Right lobe of liver (tissue), 6 donors: ENCODE measurements around the gene COL4A1. TPM values are rescaled to one million over a fixed set of nuclear protein-coding genes. Genes with fewer than 3 reads are reported as not detected.

ENCODE experiments used
- ATAC-seq, 4 donors: fragments of 200-7000 bp; cut with Tn5 transposase; one replicate each; pipeline ENCODE4 v1.9.1; 2020; ENCODE audit warnings: mild to moderate bottlenecking in 4 of 4, moderate library complexity in 4 of 4
- DNase-seq, 3 donors: peaks; one replicate each; pipeline ENCODE4 v3.0.0-alpha.2; 2020
- H3K27ac ChIP-seq, 3 donors: fragments of 200-600 bp; one replicate each; pipeline ENCODE4 v1.8.0; 2022
- H3K27me3 ChIP-seq, 2 donors: fragments of 200-600 bp; one replicate each; pipeline ENCODE4 v1.8.0; 2022
- H3K36me3 ChIP-seq, 4 donors: fragments of 200-600 bp; sonication (generic) in 1 of 4; one replicate each; pipeline versions ENCODE4 v1.5.1 to v1.8.0; 2017 to 2022; ENCODE audit warnings: control low read depth in 1 of 4
- H3K4me1 ChIP-seq, 4 donors: fragments of 200-600 bp; sonication (generic) in 1 of 4; one replicate each; pipeline versions ENCODE4 v1.5.1 to v1.8.0; 2017 to 2022; ENCODE audit warnings: control low read depth in 1 of 4
- H3K4me3 ChIP-seq, 3 donors: fragments of 200-600 bp; one replicate each; pipeline ENCODE4 v1.8.0; 2022
- H3K9me3 ChIP-seq, 4 donors: fragments of 200-600 bp; sonication (generic) in 1 of 4; one replicate each; pipeline versions ENCODE4 v1.5.1 to v1.8.0; 2017 to 2022; ENCODE audit warnings: control low read depth in 1 of 4
- CTCF ChIP-seq, 4 donors: fragments of 200-600 bp in 3 of 4; fragments of 450-650 bp in 1 of 4; IDR thresholded peaks; one replicate each; pipeline versions ENCODE4 v1.5.1 to v1.8.0; 2016 to 2022; ENCODE audit warnings: antibody characterized with exemption in 4 of 4, mild to moderate bottlenecking in 2 of 4
- POLR2A ChIP-seq: fragments of 450-650 bp; IDR thresholded peaks from one replicate; pipeline ENCODE4 v1.6.1; 2017; ENCODE audit warnings: antibody characterized with exemption, mild to moderate bottlenecking
- WGBS: methylation state at CpG from one replicate; pipeline ENCODE4 v1.1.6; 2018; ENCODE audit warnings: low coverage, low lambda C conversion rate; ENCODE audit not compliant: insufficient coverage; ENCODE audit errors: missing lambda C conversion rate; 5-methylcytosine and 5-hydroxymethylcytosine counted together
- intact Hi-C, 2 donors: fragments of 100-400 bp; cut with DNase I; formaldehyde crosslinking; loops; one replicate each; pipeline versions ENCODE4 v1.11.2 to v1.14.1; 2022
- total RNA-seq, 6 experiments: library from RNA; depleted of rRNA in 2 of 6; stranded (reverse); fragments of >200 nt in 2 of 6; fragmentation: NEBNext Ultra II Directional in 3 of 6; extraction: Animal tissue kit (Norgen Biotek cat#: 25700) in 3 of 6; gene quantifications; one replicate each; pipeline versions ENCODE4 v1.1.0 to v1.2.4, GENCODE V29; 2016 to 2023
- donor health status: DM: no; HTN: yes; CAD: no.
- donor health status: DM: no; HTN: no; CAD: no.
- donor health status: DM: no; HTN: no; CAD: no.
- donor health status: DM: no; HTN: yes; CAD: no.
- donor health status: DM: no; HTN: yes; CAD: no.

Gene COL4A1
- total RNA-seq, 6 experiments from 2014 or later: 8.0 to 89.8 (median 41.1) TPM

- Histone ChIP-seq H3K27ac (peak overlapping the region in 1 of 3 donors; percentile 29), H3K27me3 (no peaks in the 10 kb centered on the region), H3K9me3 (no peaks in the 10 kb centered on the region), H3K4me3 (no peak overlapping the region), H3K4me1 (no peaks in the 10 kb centered on the region), H3K36me3 (no peaks in the 10 kb centered on the region)
- no peak for ATAC-seq
- TF ChIP-seq POLR2A (no peak), CTCF (IDR thresholded peaks at IDR 0.05) (no peak)
- intact Hi-C loops: loop anchor here in 1 of 2 donors (10.0 kb wide), 1 partner anchor 193 kb away; no protein-coding TSS in a partner anchor
- 52% methylated on average over 18 of the region's 18 CpGs for WGBS
- no peak for DNase-seq
Observed at GRCh38 chr13:110221406-110222117, 85.4 kb downstream of the COL4A1 start.

- no peak for DNase-seq
- Histone ChIP-seq H3K27ac (peak overlapping the region in 1 of 3 donors; percentile 4), H3K9me3 (no peaks in the 10 kb centered on the region), H3K4me1 (no peaks in the 10 kb centered on the region), H3K36me3 (no peaks in the 10 kb centered on the region), H3K4me3 (no peak overlapping the region), H3K27me3 (no peaks in the 10 kb centered on the region)
- intact Hi-C loops: loop anchor here in 1 of 2 donors (10.0 kb wide), 1 partner anchor 194 kb away; no protein-coding TSS in a partner anchor
- TF ChIP-seq POLR2A: no peak
- WGBS: 52% methylated on average over 5 of the region's 7 CpGs
- ATAC-seq: no peak
Observed at GRCh38 chr13:110220471-110220870, 86.5 kb downstream of the COL4A1 start.

- Histone ChIP-seq H3K4me1 (no peaks in the 10 kb centered on the region), H3K27ac (no peak overlapping the region), H3K27me3 (no peaks in the 10 kb centered on the region), H3K9me3 (no peaks in the 10 kb centered on the region), H3K36me3 (no peaks in the 10 kb centered on the region), H3K4me3 (no peak overlapping the region)
- DNase-seq (no peak), ATAC-seq (no peak)
- intact Hi-C loops: no loop called here
- 36% methylated on average over 13 of the region's 21 CpGs for WGBS
- no peak for TF ChIP-seq POLR2A
- no peak for TF ChIP-seq CTCF (IDR thresholded peaks at IDR 0.05)
Observed at GRCh38 chr13:110218581-110219201, 88.3 kb downstream of the COL4A1 start.

- intact Hi-C loops: no loop called here
- no peaks in the 10 kb centered on the region for H3K9me3 ChIP-seq
- ATAC-seq: no peak
- H3K4me1 ChIP-seq: no peaks in the 10 kb centered on the region
- TF ChIP-seq CTCF (IDR thresholded peaks at IDR 0.05) (no peak), POLR2A (no peak)
- 67% methylated on average over 2 of the region's 2 CpGs for WGBS
- no peak for DNase-seq
- H3K4me3 ChIP-seq: no peak overlapping the region
- no peaks in the 10 kb centered on the region for H3K27me3 ChIP-seq
- H3K27ac ChIP-seq: no peak overlapping the region
- H3K36me3 ChIP-seq: no peaks in the 10 kb centered on the region
Observed at GRCh38 chr13:110217811-110218210, 89.1 kb downstream of the COL4A1 start.

- WGBS: 65% methylated on average over 4 of the region's 5 CpGs
- H3K4me3 ChIP-seq: no peak overlapping the region
- no peaks in the 10 kb centered on the region for H3K36me3 ChIP-seq
- DNase-seq: no peak
- H3K27ac ChIP-seq: peak overlapping the region in 1 of 3 donors; percentile 13
- no peak for ATAC-seq
- TF ChIP-seq CTCF (IDR thresholded peaks at IDR 0.05) (no peak), POLR2A (no peak)
- no peaks in the 10 kb centered on the region for H3K9me3 ChIP-seq
- intact Hi-C loops: no loop called here
- no peaks in the 10 kb centered on the region for H3K27me3 ChIP-seq
- no peaks in the 10 kb centered on the region for H3K4me1 ChIP-seq
Observed at GRCh38 chr13:110217085-110217484, 89.9 kb downstream of the COL4A1 start.
